K562 (cell line): ENCODE measurements around the gene SLC4A2. TPM values are rescaled to one million over a fixed set of nuclear protein-coding genes. Genes with fewer than 3 reads are reported as not detected.

Experiments used
- ARNT ChIP-seq, 2 experiments: fragments of 450-650 bp; IDR thresholded peaks; 2 replicates each; pipeline ENCODE4 v1.6.1; 2016; ENCODE audit warnings: mild to moderate bottlenecking in 1 of 2
- CBX2 ChIP-seq: fragments of 200-600 bp; sonication (generic); IDR thresholded peaks from one replicate; pipeline ENCODE4 v1.6.1; 2012; ENCODE audit warnings: mild to moderate bottlenecking, low read length, inconsistent platforms; ENCODE audit not compliant: insufficient read depth, poor library complexity, severe bottlenecking
- CHD4 ChIP-seq: fragments of 200-600 bp; sonication (generic); IDR thresholded peaks from 3 replicates; pipeline ENCODE4 v1.6.1; 2012; ENCODE audit warnings: low read depth, mild to moderate bottlenecking, mixed read lengths, low read length, inconsistent platforms; ENCODE audit not compliant: insufficient read depth, insufficient replicate concordance, poor library complexity, severe bottlenecking
- DPF2 ChIP-seq: fragments of 450-650 bp; IDR thresholded peaks from 2 replicates; pipeline ENCODE4 v1.6.1; 2016
- HNRNPK ChIP-seq: fragments of 200-400 bp; formaldehyde crosslinking; IDR thresholded peaks from one replicate; pipeline ENCODE4 v1.6.1; 2018; ENCODE audit warnings: mild to moderate bottlenecking, low read depth, low read length; ENCODE audit not compliant: poor library complexity, severe bottlenecking
- RBM14 ChIP-seq: fragments of 200-400 bp; formaldehyde crosslinking; IDR thresholded peaks from 2 replicates; pipeline ENCODE4 v1.6.1; 2018; ENCODE audit warnings: low read depth, mild to moderate bottlenecking, low read length, moderate library complexity, borderline replicate concordance; ENCODE audit not compliant: insufficient read depth
- SRSF1 ChIP-seq: fragments of 200-400 bp; formaldehyde crosslinking; IDR thresholded peaks from 2 replicates; pipeline ENCODE4 v1.6.1; 2017; ENCODE audit warnings: mild to moderate bottlenecking, low read depth, low read length, moderate library complexity
- TAF15 ChIP-seq: fragments of 200-400 bp; formaldehyde crosslinking; IDR thresholded peaks from 2 replicates; pipeline ENCODE4 v1.6.1; 2017; ENCODE audit warnings: mild to moderate bottlenecking, low read depth, low read length, moderate library complexity
- TCF3 ChIP-seq: sonication (generic); formaldehyde crosslinking; IDR thresholded peaks from 2 replicates; pipeline ENCODE4 v1.4.0; 2020; ENCODE audit warnings: mild to moderate bottlenecking, missing genetic modification reagents
- ZNF232 ChIP-seq: sonication (generic); formaldehyde crosslinking; IDR thresholded peaks from 2 replicates; pipeline ENCODE4 v1.8.0; 2022; ENCODE audit warnings: mild to moderate bottlenecking, missing genetic modification reagents
- ZNF263 ChIP-seq: sonication (generic); formaldehyde crosslinking; IDR thresholded peaks from 2 replicates; pipeline ENCODE4 v1.8.0; 2022; ENCODE audit warnings: mild to moderate bottlenecking, missing genetic modification reagents, borderline replicate concordance
- ZNF830 ChIP-seq: fragments of 250-450 bp; sonication (Bioruptor Pico); IDR thresholded peaks from 2 replicates; pipeline ENCODE4 v1.5.0; 2021; ENCODE audit warnings: mild to moderate bottlenecking
- polyA plus RNA-seq, 8 experiments: library from polyadenylated mRNA; depleted of rRNA in 4 of 8; stranded (reverse) in 5 of 8; unstranded in 3 of 8; fragments of >200 nt; fragmentation: Nextera tagmentation in 2 of 8; fragmentation: Illumina TruSeq in 1 of 8; extraction: Ambion mirVana in 2 of 8; extraction: Trizol in 1 of 8; gene quantifications; 2 replicates each; pipeline versions ENCODE4 v1.2.1 to v1.2.3, GENCODE V29; 2011 to 2014; ENCODE audit warnings: inconsistent platforms in 1 of 8, missing spikeins in 1 of 8
- total RNA-seq, 7 experiments: library from RNA; depleted of rRNA in 6 of 7; stranded (reverse); fragments of >200 nt in 6 of 7; fragmentation: Illumina TruSeq in 2 of 7; extraction: Trizol in 2 of 7; gene quantifications; 2 replicates each; pipeline versions ENCODE4 v1.2.1 to v1.2.3, GENCODE V29; 2011 to 2021; ENCODE audit warnings: low replicate concordance in 1 of 7
- TF ChIP-seq, protein P1 (sequence below): sonication (generic); formaldehyde crosslinking; IDR thresholded peaks from 2 replicates; pipeline ENCODE4 v1.9.0; 2022; ENCODE audit warnings: mild to moderate bottlenecking, missing genetic modification reagents
- TF ChIP-seq, protein P2 (sequence below): sonication (generic); formaldehyde crosslinking; IDR thresholded peaks from 2 replicates; pipeline ENCODE4 v1.8.0; 2022; ENCODE audit warnings: missing genetic modification reagents, mild to moderate bottlenecking, borderline replicate concordance
- TF ChIP-seq, protein P3 (sequence below): sonication (generic); formaldehyde crosslinking; IDR thresholded peaks from 2 replicates; pipeline ENCODE4 v1.8.0; 2022; ENCODE audit warnings: missing genetic modification reagents, mild to moderate bottlenecking, borderline replicate concordance
- TF ChIP-seq, protein P4 (sequence below): sonication (generic); formaldehyde crosslinking; IDR thresholded peaks from 2 replicates; pipeline ENCODE4 v1.8.1; 2023; ENCODE audit warnings: mild to moderate bottlenecking, missing genetic modification reagents, moderate library complexity
- TF ChIP-seq, protein P5 (sequence below), 2 experiments: fragments of 450-650 bp in 1 of 2; IDR thresholded peaks; 2 replicates each; pipeline ENCODE4 v1.6.1; 2011 to 2017; ENCODE audit warnings: low read depth in 2 of 2, antibody characterized with exemption in 1 of 2, borderline replicate concordance in 1 of 2, low read length in 1 of 2, mild to moderate bottlenecking in 1 of 2, mixed read lengths in 1 of 2; ENCODE audit not compliant: control insufficient read depth in 1 of 2

Gene SLC4A2
- total and polyA plus RNA-seq, 9 of the 15 experiments (the other 6 are each of a cell fraction or from before 2014, with no cell fraction given), result 11.4 to 375 (median 130) TPM

DNA sequence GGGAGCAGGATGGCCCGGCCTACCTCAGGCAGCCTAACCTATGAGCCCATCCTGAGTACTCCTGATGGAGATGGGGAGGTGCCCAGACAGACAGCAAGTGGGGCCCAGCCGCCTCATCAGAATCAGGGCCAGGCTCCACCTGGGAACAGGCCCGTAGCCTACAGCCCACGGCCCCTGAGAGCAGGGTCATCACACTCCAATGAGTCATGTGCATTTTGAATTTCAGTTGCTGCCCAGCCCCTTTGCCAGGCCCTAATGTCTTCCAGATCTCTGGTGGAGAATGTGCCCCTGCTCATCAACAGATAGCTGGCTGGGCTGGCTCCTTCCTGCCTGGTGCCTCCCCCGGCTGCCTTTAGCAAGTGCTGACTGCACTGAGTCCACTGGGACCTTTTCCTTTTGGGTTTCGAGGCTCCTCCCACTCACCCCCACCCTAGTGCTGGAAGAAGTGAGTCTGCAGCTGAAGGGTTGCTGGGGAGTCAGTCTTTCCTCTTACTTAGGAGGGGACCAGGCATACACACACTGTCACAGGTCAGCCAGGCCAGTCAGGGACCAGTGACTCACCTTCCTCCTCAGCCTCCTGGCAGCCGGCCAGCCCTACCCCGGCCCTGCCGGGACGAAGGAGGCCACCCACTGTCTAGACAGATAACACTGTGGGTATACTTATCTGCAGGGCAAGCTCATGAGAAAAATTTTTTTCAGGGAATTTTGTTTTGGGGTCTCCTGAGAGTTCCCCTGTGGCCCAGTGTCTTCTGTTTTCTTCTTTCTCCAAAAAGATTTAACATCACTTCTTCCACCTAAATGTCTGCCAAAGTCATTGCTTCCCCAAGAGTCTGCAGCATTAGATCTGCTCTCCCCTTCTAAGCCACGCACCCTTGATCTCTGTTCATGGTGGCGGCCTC lies 20.2 kb upstream of the SLC4A2 start (continued):
- TF ChIP-seq, protein P1, sequence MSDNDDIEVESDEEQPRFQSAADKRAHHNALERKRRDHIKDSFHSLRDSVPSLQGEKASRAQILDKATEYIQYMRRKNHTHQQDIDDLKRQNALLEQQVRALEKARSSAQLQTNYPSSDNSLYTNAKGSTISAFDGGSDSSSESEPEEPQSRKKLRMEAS, result peak; percentile 16; the same call in 1 of the 2 replicates
- TF ChIP-seq ARNT (IDR thresholded peaks at IDR 0.05) (peak; percentile 69 to 85; a peak in 3 of 4 replicates), TAF15 (no peak), ZNF232 (no peak), ZNF263 (CRISPR knock-in tag) (no peak; the same call in 1 of the 2 replicates), CHD4 (peak; percentile 84), TCF3 (CRISPR knock-in tag) (peak; percentile 92), SRSF1 (no peak), DPF2 (peak; percentile 100), ZNF830 (CRISPR knock-in tag) (no peak), RBM14 (no peak), HNRNPK (no peak), CBX2 (no peak)
- TF ChIP-seq, protein P2, sequence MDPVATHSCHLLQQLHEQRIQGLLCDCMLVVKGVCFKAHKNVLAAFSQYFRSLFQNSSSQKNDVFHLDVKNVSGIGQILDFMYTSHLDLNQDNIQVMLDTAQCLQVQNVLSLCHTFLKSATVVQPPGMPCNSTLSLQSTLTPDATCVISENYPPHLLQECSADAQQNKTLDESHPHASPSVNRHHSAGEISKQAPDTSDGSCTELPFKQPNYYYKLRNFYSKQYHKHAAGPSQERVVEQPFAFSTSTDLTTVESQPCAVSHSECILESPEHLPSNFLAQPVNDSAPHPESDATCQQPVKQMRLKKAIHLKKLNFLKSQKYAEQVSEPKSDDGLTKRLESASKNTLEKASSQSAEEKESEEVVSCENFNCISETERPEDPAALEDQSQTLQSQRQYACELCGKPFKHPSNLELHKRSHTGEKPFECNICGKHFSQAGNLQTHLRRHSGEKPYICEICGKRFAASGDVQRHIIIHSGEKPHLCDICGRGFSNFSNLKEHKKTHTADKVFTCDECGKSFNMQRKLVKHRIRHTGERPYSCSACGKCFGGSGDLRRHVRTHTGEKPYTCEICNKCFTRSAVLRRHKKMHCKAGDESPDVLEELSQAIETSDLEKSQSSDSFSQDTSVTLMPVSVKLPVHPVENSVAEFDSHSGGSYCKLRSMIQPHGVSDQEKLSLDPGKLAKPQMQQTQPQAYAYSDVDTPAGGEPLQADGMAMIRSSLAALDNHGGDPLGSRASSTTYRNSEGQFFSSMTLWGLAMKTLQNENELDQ (CRISPR knock-in tag), result no peak
- TF ChIP-seq, protein P3, sequence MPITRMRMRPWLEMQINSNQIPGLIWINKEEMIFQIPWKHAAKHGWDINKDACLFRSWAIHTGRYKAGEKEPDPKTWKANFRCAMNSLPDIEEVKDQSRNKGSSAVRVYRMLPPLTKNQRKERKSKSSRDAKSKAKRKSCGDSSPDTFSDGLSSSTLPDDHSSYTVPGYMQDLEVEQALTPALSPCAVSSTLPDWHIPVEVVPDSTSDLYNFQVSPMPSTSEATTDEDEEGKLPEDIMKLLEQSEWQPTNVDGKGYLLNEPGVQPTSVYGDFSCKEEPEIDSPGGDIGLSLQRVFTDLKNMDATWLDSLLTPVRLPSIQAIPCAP (CRISPR knock-in tag), result no peak
- TF ChIP-seq, protein P4, sequence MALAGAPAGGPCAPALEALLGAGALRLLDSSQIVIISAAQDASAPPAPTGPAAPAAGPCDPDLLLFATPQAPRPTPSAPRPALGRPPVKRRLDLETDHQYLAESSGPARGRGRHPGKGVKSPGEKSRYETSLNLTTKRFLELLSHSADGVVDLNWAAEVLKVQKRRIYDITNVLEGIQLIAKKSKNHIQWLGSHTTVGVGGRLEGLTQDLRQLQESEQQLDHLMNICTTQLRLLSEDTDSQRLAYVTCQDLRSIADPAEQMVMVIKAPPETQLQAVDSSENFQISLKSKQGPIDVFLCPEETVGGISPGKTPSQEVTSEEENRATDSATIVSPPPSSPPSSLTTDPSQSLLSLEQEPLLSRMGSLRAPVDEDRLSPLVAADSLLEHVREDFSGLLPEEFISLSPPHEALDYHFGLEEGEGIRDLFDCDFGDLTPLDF (CRISPR knock-in tag), result peak; percentile 56
- TF ChIP-seq, protein P5, sequence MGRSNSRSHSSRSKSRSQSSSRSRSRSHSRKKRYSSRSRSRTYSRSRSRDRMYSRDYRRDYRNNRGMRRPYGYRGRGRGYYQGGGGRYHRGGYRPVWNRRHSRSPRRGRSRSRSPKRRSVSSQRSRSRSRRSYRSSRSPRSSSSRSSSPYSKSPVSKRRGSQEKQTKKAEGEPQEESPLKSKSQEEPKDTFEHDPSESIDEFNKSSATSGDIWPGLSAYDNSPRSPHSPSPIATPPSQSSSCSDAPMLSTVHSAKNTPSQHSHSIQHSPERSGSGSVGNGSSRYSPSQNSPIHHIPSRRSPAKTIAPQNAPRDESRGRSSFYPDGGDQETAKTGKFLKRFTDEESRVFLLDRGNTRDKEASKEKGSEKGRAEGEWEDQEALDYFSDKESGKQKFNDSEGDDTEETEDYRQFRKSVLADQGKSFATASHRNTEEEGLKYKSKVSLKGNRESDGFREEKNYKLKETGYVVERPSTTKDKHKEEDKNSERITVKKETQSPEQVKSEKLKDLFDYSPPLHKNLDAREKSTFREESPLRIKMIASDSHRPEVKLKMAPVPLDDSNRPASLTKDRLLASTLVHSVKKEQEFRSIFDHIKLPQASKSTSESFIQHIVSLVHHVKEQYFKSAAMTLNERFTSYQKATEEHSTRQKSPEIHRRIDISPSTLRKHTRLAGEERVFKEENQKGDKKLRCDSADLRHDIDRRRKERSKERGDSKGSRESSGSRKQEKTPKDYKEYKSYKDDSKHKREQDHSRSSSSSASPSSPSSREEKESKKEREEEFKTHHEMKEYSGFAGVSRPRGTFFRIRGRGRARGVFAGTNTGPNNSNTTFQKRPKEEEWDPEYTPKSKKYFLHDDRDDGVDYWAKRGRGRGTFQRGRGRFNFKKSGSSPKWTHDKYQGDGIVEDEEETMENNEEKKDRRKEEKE (IDR thresholded peaks at IDR 0.05; ENCODE audit: borderline replicate concordance in 1 of 2, control insufficient read depth in 1 of 2, low read depth in 2 of 2, low read length in 1 of 2), result 0 out of 4 replicates have a peak, but pooled peaks of 1 of the 2 experiments have one; percentile 63
